Suprapubic skin (tissue), 3 donors: ENCODE results near the gene PNCK.

Experiments
- CTCF ChIP-seq, 2 donors: fragments of 200-600 bp in 1 of 2; fragments of 450-650 bp in 1 of 2; sonication (generic) in 1 of 2; IDR thresholded peaks; one replicate each; pipeline ENCODE4 v1.5.1; 2016 to 2019; ENCODE audit warnings: antibody characterized with exemption in 2 of 2, mild to moderate bottlenecking in 1 of 2, moderate library complexity in 1 of 2
- POLR2AphosphoS5 ChIP-seq, 3 donors: sonication (generic); formaldehyde crosslinking; IDR thresholded peaks; one replicate each; pipeline ENCODE4 v1.6.1; 2017; ENCODE audit warnings: antibody characterized with exemption in 3 of 3

DNA sequence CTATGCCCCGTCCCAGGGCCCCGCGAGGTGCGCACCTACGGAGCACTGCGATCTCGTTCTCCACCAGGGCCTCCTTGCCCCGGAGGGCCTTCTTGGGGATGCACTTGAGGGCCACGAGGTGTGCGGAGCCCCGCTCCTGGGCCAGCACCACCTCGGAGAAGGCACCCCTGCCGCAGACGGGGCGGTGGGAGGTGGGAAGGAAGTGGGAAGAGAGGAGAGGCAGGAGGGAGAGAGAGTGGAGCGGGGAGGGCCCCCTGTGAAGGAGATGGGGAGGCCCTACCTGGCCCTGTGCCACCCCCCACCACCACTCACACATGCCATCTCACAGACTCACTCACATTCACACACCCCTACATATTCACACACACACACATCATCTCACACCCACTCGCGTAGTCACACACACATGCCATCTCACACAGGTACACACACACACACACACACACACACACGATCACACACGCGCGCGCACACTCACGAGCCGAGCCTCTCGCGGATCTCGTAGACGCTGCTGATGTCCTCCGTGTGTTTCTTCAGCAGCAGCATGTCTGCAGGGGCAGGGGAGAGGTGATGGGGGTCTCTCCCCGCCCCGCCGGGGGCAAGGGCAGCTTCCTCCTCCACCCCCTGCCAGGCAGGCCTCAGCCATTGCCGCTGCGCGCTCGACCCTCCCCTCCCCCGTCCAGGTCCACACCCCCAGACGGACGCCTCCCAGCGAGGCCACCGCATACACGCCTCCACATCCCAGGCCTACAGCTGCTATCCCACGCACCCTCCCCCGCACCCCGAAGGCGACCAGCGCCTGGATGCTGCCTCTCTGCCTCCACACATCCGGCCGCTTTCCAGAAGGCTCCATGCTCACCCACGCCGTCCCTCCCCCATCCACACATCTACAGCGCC is 834 bp downstream of the PNCK start:
- TF ChIP-seq CTCF (IDR thresholded peaks at IDR 0.05) (no peak), POLR2AphosphoS5 (IDR thresholded peaks at IDR 0.05) (no peak)
